ENCODE results near the gene NTF3.

The NTF3 gene

DNA sequence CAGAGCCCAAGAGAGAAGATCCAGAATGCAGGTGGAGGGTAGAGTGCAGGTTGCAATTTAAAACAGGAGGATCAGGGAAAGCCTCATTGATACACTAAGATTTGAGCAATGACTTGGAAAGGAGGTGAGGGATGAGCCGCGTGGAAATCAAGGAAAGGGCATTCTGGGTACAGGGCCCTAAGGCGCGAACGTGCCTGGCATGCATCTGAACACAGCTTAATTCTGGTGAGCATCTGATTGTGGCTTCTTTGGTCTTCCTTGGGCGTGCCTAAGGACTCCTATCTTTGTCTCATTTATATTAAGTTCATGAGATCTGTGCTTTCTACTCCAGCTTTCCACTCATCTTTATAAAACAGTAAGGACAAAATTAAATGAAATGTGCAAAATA is 79.3 kb downstream of the NTF3 start:
- no peak for DNase-seq (ENCODE audit: low read depth)

DNA sequence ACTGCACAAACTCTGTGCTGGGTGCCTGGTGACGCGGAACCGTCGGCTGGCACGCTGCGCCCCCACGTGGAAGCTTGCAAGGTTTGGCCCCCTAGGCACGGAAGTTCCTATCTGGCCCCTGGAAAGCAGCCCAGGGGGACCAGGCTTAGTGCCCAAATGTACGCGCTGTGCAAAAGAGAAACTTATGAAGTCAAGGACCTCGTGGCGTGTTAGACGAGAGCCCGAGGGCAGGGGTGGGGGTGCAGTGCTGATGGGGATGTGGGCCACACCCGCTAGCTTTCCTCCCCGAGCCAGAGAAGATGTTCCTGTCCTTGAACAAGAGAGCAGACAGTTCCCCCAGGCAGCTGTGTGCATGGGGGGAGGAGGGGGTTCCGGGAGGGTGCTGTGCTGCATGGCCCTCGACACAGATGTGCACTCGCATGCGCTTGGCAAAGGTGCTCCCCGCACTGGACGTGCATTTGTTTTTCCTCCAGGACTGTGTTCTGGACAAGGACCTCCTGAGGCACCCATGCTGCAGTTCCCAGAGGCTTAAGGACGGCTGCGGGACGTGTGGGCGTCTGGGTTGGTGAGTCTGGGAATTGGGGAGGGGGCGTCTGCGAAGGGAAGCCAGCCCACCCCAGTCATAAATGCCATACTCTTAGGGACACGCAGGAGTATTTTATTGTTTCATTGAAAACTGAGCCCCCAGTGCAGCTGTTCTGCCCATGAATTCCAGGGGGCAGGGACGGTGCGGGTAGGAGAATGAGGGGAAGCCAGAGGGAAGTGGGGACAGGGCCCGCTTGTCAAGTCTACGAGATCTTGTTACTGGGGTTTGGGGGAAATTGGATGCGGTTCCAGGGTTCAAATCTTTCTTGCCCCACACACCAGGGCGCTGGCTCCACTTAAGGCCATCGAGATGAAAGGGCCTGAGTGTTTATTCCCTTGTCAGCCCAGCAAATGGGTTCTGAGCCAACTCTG is 80.0 kb downstream of the NTF3 start:
- no peak for DNase-seq (ENCODE audit: low read depth)

DNA sequence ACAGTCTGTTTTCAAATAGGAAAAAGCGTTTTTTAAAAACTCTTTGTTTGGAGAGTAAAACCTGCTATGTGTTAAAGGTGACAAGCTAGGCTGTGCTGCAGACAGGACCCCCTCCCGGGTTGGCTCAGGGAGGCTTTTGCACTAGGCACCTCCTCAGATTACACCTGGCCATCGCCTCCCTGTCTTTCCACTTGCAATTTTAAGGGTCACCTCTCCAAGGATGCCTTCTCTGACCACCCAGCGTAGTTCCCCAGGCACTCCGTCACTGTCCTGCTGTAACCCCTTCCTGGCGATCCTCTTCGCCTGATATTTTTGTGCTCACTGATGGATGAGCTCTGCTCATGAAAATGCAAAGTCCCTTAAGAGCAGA is 80.7 kb downstream of the NTF3 start:
- no peak for DNase-seq (ENCODE audit: low read depth)

DNA sequence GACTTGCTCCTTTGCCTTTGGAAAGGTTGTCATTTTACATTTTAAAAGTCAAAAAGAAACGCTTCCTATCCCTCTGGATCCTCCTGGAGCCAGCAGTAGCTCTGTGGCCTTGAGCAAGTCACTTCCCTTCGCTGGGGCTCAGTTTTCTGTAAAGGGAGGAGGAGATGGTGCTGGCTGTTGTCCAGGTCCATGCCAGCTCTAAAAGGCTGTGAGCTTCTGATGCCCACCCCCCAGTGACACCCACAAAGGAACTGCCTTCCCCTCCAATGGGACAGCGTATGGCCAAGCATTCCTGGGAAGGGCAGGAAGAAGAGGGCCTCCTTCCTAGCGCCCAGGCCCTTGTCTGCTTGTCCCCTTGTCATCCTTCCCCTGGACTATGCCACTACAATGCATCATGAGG is 81.5 kb downstream of the NTF3 start:
- DNase-seq (ENCODE audit: low read depth), result no peak

DNA sequence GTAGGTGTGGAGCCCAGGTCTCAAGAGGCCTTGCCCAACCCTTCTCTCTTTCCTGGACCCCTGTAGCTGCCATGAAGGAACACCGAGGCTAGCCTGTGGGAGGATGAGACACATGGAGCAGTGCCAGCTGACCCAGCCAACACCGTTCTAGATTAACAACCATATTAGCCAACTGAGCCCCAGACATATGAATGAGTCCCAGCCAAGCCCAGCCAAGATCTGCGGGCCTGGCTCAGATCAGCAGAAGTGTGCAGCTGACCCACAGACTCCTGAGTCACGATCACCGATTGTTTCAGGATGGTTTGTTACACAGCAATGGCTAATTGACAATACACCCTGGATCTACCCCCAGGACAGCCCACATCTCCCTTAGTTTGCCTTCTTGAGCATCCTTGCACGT is 82.1 kb downstream of the NTF3 start:
- no peak for DNase-seq (ENCODE audit: low read depth)

DNA sequence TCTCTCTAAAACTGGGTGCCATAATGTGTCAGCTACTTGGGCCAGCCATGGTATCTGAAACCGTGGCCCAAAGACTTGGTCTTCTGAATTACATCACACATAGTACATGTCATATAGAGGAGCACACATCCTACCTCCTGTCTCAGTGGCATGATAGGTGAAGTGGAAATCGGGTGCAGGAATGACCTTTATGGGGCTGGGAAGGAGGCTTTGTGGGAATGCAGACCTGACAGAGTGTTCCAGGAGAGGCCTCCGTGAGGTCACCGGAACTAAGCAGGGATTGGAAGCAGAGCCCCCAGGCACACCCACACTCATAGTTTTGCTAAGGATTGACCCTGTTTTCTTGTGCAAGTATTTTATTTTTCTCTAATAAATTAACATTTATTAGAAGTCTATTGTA is 82.6 kb downstream of the NTF3 start:
- DNase-seq (ENCODE audit: low read depth), result no peak

DNA sequence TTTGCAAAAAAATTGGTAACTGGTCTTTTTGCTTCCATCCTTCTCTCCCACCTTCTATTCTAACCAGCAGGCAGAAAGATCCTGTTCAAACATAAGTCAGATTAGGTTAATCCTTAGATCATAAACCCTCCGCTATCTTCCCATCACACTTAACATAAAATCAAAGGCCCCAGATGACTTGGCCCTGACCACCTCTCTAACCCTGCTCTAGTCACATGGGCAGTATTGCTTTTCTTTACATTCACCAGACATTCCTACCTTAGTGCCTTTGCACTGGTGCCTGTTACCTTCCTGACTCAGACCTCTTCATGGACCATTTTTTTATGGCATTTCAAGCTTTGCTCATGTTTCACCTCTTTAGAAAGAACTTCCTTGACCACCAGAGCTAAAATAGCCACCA is 83.5 kb downstream of the NTF3 start:
- DNase-seq (ENCODE audit: low read depth), result no peak

DNA sequence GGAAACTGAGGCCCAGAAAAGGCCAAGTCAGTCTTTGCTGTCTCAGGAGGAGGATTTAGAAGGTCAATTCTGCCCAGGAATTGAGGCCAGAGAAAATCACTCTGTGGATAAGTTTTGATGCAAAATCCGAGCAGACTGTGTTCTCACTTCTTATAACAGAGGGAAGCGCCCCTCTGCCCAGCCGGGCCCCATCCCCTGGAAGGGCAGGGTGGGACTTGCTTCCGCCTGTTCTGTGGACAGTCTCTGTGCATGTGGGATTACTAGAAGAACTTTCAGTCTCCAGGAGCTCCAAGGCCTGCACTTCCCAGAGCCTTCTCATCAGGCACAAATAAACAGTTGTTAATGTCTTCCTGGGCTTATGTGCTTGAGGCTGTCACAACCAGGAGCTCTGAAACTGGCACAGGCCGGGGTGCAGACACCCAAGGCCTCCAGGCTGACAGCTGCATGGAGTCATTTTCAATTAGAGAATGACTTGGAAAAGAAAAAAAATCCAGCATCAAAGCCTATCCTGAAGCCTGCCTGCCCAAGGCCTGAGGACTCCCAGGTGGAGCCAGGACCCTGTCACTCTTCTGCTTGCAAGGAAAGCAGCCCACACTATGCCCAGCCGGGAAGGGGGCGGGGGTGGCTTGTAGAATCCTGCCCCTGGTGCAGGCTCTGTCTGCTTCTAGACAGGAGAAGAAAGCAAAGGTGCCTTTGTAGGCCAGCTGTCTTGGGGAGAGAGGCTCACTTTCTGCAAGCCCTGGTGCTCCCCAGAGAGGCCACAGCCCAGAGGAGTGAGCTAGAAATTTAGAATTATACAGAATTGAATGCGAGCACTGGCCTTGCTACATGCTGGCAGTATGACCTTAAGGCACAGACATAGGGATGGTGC is 84.7 kb downstream of the NTF3 start:
- DNase-seq (ENCODE audit: low read depth), result no peak

DNA sequence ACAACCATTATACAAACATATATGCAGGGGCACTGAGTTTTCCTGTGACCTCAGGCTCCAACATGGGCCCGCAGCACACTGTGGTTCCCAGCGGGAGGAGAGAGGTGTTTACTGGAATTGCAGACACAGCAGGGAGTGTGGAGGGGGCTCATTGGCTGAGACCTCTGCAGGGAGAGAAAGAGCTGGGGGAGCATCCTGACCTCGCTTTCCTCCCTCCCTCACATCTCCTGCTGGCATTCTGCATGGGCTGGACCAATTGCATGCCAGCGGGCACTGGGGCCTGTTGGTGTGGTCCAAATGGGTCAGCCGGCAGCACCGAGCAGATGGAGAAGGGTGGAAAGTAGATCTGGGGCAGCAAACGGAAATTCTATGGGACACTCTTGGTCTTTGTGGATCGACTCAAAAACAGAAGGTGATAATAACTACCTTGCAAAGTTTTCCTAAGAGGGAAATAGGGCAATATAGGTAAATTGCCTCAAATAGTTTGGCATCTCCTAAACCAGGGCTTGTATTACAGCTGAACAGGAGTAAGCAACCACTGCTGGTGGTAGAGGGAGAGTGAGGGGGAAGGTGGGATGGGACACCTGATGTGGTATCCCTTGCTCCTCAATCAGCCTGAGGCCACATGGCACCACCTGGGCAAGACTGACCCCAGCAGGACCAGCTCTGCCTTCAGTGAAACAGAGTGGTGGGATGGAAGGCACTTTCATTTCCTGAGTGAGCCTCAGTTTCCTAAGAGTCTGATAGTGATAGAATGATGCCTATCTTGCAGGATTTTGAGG is 86.9 kb downstream of the NTF3 start:
- no peak for DNase-seq (ENCODE audit: low read depth)

DNA sequence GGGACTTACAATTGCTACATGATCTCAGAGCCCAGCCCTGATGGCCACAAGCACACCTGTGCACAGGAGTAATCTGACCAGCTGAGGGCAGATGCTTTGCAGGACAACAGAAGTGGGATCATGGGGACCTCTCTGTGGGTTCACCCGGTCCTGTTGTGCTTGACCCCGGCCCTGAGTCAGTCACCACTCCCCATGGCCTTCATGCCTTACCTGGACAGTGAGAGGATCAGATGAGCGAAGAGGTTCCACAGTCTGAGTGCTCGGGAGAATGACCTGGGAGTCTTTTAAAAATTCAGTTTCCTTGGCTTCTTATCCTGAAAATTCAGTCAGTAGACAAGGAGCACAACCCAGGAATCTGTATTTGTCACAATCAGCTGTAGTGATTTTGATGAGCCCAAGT is 88.1 kb downstream of the NTF3 start:
- no peak for DNase-seq (ENCODE audit: low read depth)

DNA sequence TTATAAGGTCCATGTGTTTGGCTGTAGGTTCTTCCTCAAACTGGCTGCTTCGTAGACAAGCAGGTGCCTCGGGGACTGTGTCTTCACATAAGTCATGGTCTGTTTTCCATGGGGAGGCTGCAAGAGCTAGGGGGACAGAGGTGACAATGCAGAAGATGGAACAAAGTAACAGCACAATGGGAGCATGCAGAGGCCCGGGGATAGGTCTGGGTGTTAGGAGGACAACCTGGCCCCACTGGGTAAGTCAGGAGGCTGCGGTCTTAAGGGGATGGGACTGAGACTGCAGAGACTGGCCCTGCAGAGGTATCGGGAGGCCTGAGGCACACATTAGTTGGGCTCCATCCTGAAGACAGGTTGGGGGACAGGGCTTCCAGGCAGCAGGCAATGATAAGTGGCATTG is 88.9 kb downstream of the NTF3 start:
- DNase-seq (ENCODE audit: low read depth), result no peak

DNA sequence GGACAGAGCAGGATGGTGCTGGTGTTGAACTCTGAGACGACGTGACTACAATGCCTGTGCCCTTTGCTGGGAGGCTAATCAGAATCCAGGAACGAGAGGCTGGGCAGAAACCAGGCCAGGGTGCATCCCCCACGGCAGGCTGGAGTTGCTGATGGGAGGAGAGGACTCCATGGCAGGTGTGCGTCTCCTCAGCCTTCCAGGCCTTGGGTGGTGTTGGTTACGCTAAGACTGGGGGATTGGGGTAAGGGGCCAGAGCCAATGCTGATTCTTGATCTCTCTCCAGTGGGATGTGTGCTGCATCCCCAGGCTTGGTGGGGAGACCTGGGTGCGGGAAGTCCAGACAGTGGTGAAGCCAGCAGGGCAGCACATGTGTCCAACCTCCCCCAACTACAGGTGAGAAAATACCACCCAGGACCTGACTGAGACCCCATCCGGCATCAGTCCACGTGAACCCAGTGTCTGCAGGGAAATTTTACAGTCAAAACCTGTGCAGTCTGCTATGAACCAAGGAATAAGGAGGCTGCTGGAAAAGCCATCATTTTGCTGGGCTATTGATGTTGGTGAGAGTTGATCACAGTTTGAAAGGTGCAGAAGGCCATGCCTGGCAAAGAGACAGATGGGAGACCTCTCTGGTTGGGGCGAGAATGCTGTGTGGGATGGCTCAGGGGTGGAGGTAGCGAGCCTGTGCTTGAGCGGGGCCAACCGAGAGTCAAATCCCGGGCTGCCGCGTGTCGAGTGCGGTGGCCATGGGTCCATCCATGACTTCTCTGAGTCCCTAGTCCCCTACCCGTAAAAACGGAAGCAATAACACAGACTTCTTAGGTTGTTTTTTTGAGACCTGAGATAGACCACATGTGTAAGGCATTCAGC is 89.8 kb downstream of the NTF3 start:
- no peak for DNase-seq (ENCODE audit: low read depth)

DNA sequence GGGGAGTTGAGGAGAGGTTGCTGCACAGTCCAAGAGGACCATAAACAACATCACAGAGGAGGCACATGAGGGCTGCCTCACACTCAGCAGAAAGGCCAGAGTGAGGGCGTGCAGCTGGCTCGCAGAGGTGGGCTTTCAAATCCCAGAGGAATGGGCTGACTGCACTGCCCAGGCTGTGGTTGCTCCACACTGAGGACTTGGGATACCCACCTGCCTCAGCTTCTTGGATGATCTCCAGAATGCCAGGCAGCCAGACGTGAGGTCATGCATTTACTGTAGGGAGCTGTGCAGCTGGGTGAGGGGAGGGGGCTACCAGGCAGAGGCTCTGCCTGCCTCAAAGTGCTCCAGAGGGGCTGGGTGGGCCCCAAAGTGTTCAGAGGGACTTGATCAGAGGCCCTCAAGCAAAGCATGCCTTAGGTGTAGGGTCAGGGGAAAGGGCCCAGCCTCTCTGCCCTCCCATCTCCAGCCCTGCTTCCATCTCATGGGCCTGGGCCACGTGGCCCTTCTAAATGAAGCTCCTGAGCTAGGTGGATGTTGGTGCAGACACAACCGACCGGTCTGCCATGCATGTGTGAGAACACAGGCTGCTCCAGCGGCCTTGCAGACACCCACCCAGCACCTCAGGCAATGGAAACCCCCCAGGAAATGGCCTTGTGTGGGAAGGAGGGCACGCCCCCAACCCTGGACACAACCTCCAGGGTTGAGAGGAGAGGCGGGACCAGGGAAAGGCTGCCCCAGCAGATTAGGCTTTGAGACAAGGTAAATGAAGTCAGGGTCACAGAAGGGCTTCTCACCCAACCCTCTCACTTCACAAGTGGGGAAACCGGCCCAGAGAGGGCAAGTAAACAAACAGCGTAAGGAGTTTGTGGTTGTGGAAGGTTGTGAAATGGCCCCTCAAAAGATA is 90.8 kb downstream of the NTF3 start:
- DNase-seq (ENCODE audit: low read depth), result no peak

DNA sequence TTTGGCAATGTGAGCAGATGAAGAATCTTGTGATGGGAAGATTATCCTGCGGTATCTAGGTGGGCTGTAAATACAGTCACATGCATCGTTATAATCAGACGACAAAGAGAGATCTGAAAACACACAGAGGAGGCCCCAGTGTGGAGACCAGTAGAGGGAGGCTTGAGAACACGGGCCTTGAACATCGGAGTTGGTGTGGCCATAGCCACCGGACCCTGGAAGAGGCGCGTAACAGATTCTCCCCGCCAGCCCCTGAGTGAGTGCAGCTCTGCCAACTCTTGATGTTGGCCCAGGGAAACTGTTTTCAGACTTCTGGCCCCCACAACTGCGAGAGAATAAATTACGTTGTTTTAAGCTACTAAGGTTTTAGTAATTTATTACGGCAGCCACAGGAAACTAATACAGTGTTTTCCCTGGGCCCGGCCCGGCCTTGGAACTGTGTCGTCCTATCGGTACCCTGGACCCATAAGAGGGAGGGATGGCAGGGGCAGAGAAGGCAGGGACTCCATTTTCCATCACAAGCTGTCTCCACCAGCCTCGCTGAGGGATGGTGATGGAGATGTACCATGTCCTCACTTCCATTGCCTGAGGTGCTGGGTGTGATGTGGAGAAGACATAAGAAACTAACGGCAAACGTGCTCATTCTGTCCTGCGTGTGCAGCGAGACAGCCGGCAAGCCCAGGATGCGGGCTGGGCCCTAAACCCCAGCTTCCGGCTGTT is 91.6 kb downstream of the NTF3 start:
- no peak for DNase-seq (ENCODE audit: low read depth)

DNA sequence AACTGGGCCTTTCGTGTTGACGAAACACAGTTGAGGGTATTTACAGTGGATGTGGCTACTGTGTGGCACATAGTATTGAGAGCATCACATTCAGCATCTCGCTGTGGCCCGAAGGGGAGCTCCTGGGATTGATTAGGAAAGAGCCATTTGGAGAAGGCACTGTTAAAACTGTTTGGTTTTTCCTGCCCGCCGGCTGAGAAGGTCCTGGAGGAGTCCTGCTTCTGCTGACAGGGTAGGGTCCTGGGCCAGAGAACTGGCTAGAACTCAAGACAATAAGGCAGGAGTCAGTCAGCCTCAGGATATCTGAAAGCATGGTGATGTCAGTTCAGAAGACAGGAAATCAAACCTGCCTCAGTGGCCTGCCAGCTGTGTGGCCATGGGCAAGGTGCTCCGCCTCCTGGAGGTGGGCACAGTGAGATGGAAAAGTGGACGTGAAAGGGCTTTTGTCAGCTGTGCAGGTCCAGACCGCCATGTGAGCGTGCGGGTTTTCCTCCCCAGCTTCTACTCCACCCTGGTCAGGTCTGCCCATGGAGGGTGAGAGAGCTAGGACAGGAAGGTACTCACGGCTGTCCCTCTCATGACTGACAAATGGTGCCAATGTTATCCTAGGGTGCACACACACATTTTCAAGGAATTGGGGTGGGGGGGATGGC is 92.3 kb downstream of the NTF3 start:
- no peak for DNase-seq (ENCODE audit: low read depth)

DNA sequence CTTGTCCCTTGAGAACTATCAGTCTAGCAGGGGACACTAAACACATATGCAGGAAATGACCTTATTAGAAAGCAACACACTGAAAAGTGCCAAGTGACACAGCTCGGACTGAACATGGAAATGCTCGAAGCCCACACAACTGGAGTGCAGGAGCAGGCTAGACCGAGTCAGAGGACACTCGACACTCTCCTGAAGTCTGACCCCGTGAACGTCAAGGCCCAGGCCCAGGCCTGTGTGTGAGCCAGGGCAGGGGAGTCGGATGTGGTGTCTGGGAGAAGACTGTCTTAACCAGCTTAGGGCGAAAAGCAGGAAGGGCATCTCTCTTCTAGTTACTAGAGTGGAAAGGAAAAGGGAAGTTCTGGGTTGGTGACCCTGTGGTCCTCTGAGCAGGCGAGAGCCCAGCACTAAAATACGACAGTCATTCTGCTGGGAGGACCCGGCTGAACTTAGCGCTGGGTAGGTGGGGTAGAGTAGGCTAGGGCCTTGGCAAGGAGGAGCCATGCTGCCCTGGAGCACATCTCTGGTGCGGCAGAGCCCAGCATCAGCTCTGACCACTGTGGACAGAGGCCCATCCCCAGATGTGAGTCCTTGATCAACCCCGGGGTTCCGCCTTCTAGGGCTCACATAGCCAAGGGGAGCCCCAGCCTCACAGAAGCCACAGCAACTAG is 93.0 kb downstream of the NTF3 start:
- DNase-seq (ENCODE audit: low read depth), result no peak

DNA sequence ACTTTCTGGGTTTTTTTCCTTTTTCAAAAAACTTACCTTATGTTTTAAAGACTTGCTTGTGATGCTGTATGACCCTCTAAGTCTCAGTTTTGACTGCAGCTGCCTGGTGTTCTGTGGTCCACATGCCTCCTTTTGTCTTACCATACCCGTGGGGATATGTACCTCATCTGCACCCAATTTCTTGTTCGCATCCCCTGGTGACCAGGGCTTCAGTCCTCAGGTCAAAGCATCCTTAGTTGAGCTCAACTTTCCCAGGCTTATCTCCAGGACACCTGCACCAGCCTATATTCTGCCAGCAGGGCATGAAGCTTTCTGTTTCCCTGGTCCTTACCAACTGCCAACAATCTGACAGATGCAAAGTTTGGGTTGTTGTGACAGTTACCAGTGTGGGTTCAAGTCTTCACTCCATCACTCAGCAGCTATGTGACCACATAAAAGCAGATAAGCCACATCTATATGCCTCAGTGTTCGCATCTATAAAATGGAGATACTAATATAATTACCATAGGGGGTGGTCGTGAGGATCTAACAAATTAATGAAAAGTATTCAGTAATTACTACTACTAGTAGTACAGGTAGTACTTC is 94.0 kb downstream of the NTF3 start:
- no peak for DNase-seq (ENCODE audit: low read depth)

DNA sequence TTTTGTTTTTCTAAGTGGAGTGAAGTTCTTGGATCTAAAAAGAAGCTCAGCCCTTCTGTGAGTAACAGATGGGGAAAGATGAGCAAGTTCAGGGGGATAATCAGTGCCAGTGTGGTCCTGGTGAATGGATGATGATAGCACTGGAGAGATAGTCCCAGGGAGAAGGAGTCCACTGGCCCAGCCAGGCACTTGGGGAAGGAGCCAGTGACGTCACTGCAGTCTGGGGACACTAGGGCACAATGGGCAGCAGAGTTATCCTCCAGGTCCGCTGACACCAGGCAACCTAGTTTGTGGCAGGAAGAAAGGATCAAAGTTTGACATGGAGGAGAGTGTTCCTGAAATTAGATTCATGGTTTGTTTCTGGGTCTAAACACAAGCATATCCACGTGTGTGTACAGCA is 101.5 kb downstream of the NTF3 start:
- DNase-seq (ENCODE audit: low read depth), result no peak
